HepG2 (cell line): ENCODE results near the gene PLXNC1. TPM values are rescaled to one million over a fixed set of nuclear protein-coding genes. Genes with fewer than 3 reads are reported as not detected.
A peak's percentile ranks its signal among the peaks of the same experiment; 100 is the strongest.

Experiments
- AGO2 ChIP-seq: fragments of 200-400 bp; formaldehyde crosslinking; optimal IDR thresholded peaks from 2 replicates; pipeline ENCODE3; 2017; ENCODE audit warnings: mild to moderate bottlenecking, low read depth, low read length, moderate library complexity
- GFI1 ChIP-seq: sonication (generic); formaldehyde crosslinking; IDR thresholded peaks from 2 replicates; pipeline ENCODE4 v1.5.0; 2020; ENCODE audit warnings: missing genetic modification reagents, mild to moderate bottlenecking, borderline replicate concordance
- GMEB1 ChIP-seq: sonication (generic); formaldehyde crosslinking; IDR thresholded peaks from 2 replicates; pipeline ENCODE4 v1.5.1; 2020; ENCODE audit warnings: missing genetic modification reagents, mild to moderate bottlenecking, borderline replicate concordance
- GZF1 ChIP-seq: sonication (generic); formaldehyde crosslinking; IDR thresholded peaks from 2 replicates; pipeline ENCODE4 v1.5.1; 2020; ENCODE audit warnings: mild to moderate bottlenecking, missing genetic modification reagents
- KDM6A ChIP-seq: IDR thresholded peaks from 2 replicates; pipeline ENCODE4 v1.6.1; 2016; ENCODE audit warnings: low read depth
- MTF1 ChIP-seq: sonication (generic); formaldehyde crosslinking; IDR thresholded peaks from 2 replicates; pipeline ENCODE4 v1.5.0; 2020; ENCODE audit warnings: missing genetic modification reagents
- NFE2L2 ChIP-seq: fragments of 150-350 bp; IDR thresholded peaks from 2 replicates; pipeline ENCODE4 v1.6.1; 2014; ENCODE audit warnings: low read length
- PATZ1 ChIP-seq: sonication (generic); formaldehyde crosslinking; IDR thresholded peaks from 2 replicates; pipeline ENCODE4 v1.4.0; 2020; ENCODE audit warnings: missing genetic modification reagents
- REXO4 ChIP-seq: sonication (generic); formaldehyde crosslinking; IDR thresholded peaks from 2 replicates; pipeline ENCODE4 v1.8.0; 2022; ENCODE audit warnings: missing genetic modification reagents, mild to moderate bottlenecking, borderline replicate concordance
- SNAPC4 ChIP-seq: sonication (generic); formaldehyde crosslinking; IDR thresholded peaks from 2 replicates; pipeline ENCODE4 v1.4.0; 2020; ENCODE audit warnings: mild to moderate bottlenecking, missing genetic modification reagents
- SRSF4 ChIP-seq: fragments of 200-400 bp; formaldehyde crosslinking; IDR thresholded peaks from one replicate; pipeline ENCODE4 v1.6.1; 2018; ENCODE audit warnings: mild to moderate bottlenecking, low read depth, low read length, moderate library complexity; ENCODE audit not compliant: poor library complexity, severe bottlenecking
- SRY ChIP-seq: sonication (generic); formaldehyde crosslinking; IDR thresholded peaks from 2 replicates; pipeline ENCODE4 v1.8.0; 2022; ENCODE audit warnings: mild to moderate bottlenecking, missing genetic modification reagents
- TEAD3 ChIP-seq: optimal IDR thresholded peaks from 2 replicates; pipeline ENCODE3; 2016; ENCODE audit warnings: borderline replicate concordance
- ZFP37 ChIP-seq: sonication (generic); formaldehyde crosslinking; IDR thresholded peaks from 2 replicates; pipeline ENCODE4 v1.4.0; 2020; ENCODE audit warnings: missing genetic modification reagents, borderline replicate concordance
- polyA plus RNA-seq, 8 experiments: library from polyadenylated mRNA; depleted of rRNA in 3 of 8; stranded (reverse) in 7 of 8; unstranded in 1 of 8; fragments of >200 nt; fragmentation: Illumina TruSeq in 4 of 8; extraction: Trizol in 4 of 8; gene quantifications; 2 replicates each; pipeline versions ENCODE4 v1.2.1 to v1.2.3, GENCODE V29; 2011 to 2016; ENCODE audit warnings: low read depth in 4 of 8, missing spikeins in 1 of 8, mixed read lengths in 1 of 8; ENCODE audit not compliant: insufficient read depth in 1 of 8
- total RNA-seq, 5 experiments: library from RNA; depleted of rRNA; stranded (reverse); fragments of >200 nt; fragmentation: Illumina TruSeq; extraction: Trizol; gene quantifications; 2 replicates each; pipeline ENCODE4 v1.2.3, GENCODE V29; 2016; ENCODE audit warnings: low read depth in 1 of 5

The PLXNC1 gene
- total and polyA plus RNA-seq, 2 of the 13 experiments (the other 11 are each of a cell fraction or from before 2014, with no cell fraction given) = 6.6 to 11.2 TPM

- TF ChIP-seq GFI1 (CRISPR knock-in tag) (peak; percentile 47; the same call in 1 of the 2 replicates), MTF1 (no peak), GZF1 (CRISPR knock-in tag) (no peak), SNAPC4 (CRISPR knock-in tag) (no peak), SRSF4 (no peak), TEAD3 (CRISPR knock-in tag) (peak; percentile 95), ZFP37 (CRISPR knock-in tag) (no peak), KDM6A (CRISPR knock-in tag) (no peak; the same call in 1 of the 2 replicates), GMEB1 (no peak), PATZ1 (CRISPR knock-in tag) (peak; percentile 52), NFE2L2 (0 out of 2 replicates have a peak, but pooled peaks have one; percentile 9), AGO2 (no peak), REXO4 (CRISPR knock-in tag) (no peak), SRY (no peak)
Measured at GRCh38 chr12:94172973-94173372, 24.6 kb downstream of the PLXNC1 start (continued).
